Astrocyte (in vitro differentiated cells and primary cell): ENCODE measurements around the gene TMEM18.

ENCODE experiments used
- CTCF ChIP-seq: IDR thresholded peaks from 2 replicates; pipeline ENCODE4 v1.5.1; 2011; ENCODE audit warnings: low read depth, mild to moderate bottlenecking, inconsistent platforms, low read length, moderate library complexity; ENCODE audit not compliant: insufficient read depth
- EZH2 ChIP-seq: IDR thresholded peaks from 2 replicates; pipeline ENCODE4 v1.6.1; 2012; ENCODE audit warnings: mild to moderate bottlenecking, low read length, inconsistent platforms; ENCODE audit not compliant: insufficient read depth

GRCh38 chr2:674321-674985, 2.8 kb downstream of the TMEM18 start:
- TF ChIP-seq EZH2 (no peak), CTCF (no peak)
